OCI-LY3 (cell line): ENCODE data around the gene TMEM267.
A peak's percentile ranks its signal among the peaks of the same experiment; 100 is the strongest.

Source experiments
- H2AFZ ChIP-seq: fragments of 200-600, 300-600 bp; shearing (Covaris generic); 2 replicates; pipeline ENCODE4 v1.6.0; 2014; ENCODE audit warnings: antibody characterized with exemption, low read depth, low read length
- H3K27ac ChIP-seq: fragments of 200-600, 300-600 bp; sonication (generic); 2 replicates; pipeline ENCODE4 v1.5.1; 2014; ENCODE audit warnings: mild to moderate bottlenecking, low read length, moderate library complexity, mixed read lengths
- H3K27me3 ChIP-seq: fragments of 200-600, 300-600 bp; sonication (generic); 2 replicates; pipeline ENCODE4 v1.6.1; 2014; ENCODE audit warnings: low read depth, low read length, mixed read lengths
- H3K36me3 ChIP-seq: fragments of 200-600, 300-600 bp; sonication (generic); replicated peaks from 2 replicates; pipeline ENCODE3; 2014; ENCODE audit warnings: low read depth, low read length, mixed read lengths
- H3K4me1 ChIP-seq: fragments of 300-600, 200-600 bp; sonication (generic); 2 replicates; pipeline ENCODE4 v1.6.1; 2014; ENCODE audit warnings: low read length, mixed read lengths
- H3K4me2 ChIP-seq: fragments of 200-600, 300-600 bp; sonication (generic); 2 replicates; pipeline ENCODE4 v1.6.1; 2014; ENCODE audit warnings: low read length, mixed read lengths
- H3K4me3 ChIP-seq: fragments of 300-600, 200-600 bp; sonication (generic); 2 replicates; pipeline ENCODE4 v1.5.1; 2014; ENCODE audit warnings: antibody characterized with exemption, mild to moderate bottlenecking, low read length, moderate library complexity
- H3K79me2 ChIP-seq: fragments of 300-600, 200-600 bp; shearing (Covaris generic); 2 replicates; pipeline ENCODE4 v1.6.1; 2014; ENCODE audit warnings: mild to moderate bottlenecking, low read length, mixed read lengths
- H3K9ac ChIP-seq: fragments of 300-600, 200-600 bp; shearing (Covaris generic); 2 replicates; pipeline ENCODE4 v1.6.0; 2014; ENCODE audit warnings: mild to moderate bottlenecking, low read length, moderate library complexity
- H3K9me3 ChIP-seq: fragments of 200-600, 300-600 bp; shearing (Covaris generic); 2 replicates; pipeline ENCODE4 v1.6.1; 2014; ENCODE audit warnings: low read length, mixed read lengths; ENCODE audit not compliant: insufficient read depth
- H4K20me1 ChIP-seq: fragments of 200-600, 300-600 bp; sonication (generic); 2 replicates; pipeline ENCODE4 v1.6.1; 2016; ENCODE audit warnings: low read length, mixed read lengths; ENCODE audit not compliant: insufficient read depth
- CTCF ChIP-seq: fragments of 200-600, 300-600 bp; sonication (generic); IDR thresholded peaks from 2 replicates; pipeline ENCODE4 v1.5.1; 2014; ENCODE audit warnings: antibody characterized with exemption, low read length, low read depth
- EZH2phosphoT487 ChIP-seq: fragments of 200-600 bp; shearing (Covaris generic); IDR thresholded peaks from 2 replicates; pipeline ENCODE4 v1.6.1; 2018; ENCODE audit warnings: antibody characterized with exemption, mixed run types, low read depth

Gene TMEM267

GRCh38 chr5:43485406-43485805 lies 1.7 kb upstream of the TMEM267 start:
- H3K4me2 ChIP-seq, result no peak overlapping the region
- H3K27ac ChIP-seq, result no peak overlapping the region
- no peak overlapping the region for H3K9ac ChIP-seq

GRCh38 chr5:43484106-43484849 lies 613 bp upstream of the TMEM267 start:
- no peaks in the 10 kb centered on the region for H3K27me3 ChIP-seq
- H2AFZ ChIP-seq, result peak overlapping the region; percentile 90
- peak overlapping the region; percentile 83 for H3K9ac ChIP-seq
- peak overlapping the region; percentile 97 for H3K4me3 ChIP-seq
- peak overlapping the region; percentile 82 for H3K27ac ChIP-seq
- no peaks in the 10 kb centered on the region for H4K20me1 ChIP-seq
- peaks cover 13% of the 10 kb centered on the region for H3K4me1 ChIP-seq
- peak overlapping the region; percentile 95 for H3K4me2 ChIP-seq
- H3K36me3 ChIP-seq, result peaks cover 4% of the 10 kb centered on the region
- no peaks in the 10 kb centered on the region for H3K9me3 ChIP-seq
- TF ChIP-seq CTCF (peak; percentile 57), EZH2phosphoT487 (no peak)
- H3K79me2 ChIP-seq, result peaks cover 22% of the 10 kb centered on the region

More at GRCh38 chr5:43485406-43485805, 1.7 kb upstream of the TMEM267 start:
- Histone ChIP-seq H4K20me1 (no peaks in the 10 kb centered on the region), H3K36me3 (peaks cover 5% of the 10 kb centered on the region), H3K79me2 (peaks cover 22% of the 10 kb centered on the region), H3K4me1 (peaks cover 13% of the 10 kb centered on the region), H3K4me3 (no peak overlapping the region), H3K9me3 (no peaks in the 10 kb centered on the region), H3K27me3 (no peaks in the 10 kb centered on the region), H2AFZ (no peak overlapping the region)
- no peak for TF ChIP-seq CTCF
- TF ChIP-seq EZH2phosphoT487, result no peak

- Histone ChIP-seq H3K4me1 (peaks cover 13% of the 10 kb centered on the region), H2AFZ (peak overlapping the region; percentile 90; the same call in 1 of the 2 replicates), H3K4me2 (peak overlapping the region; percentile 95), H3K79me2 (peaks cover 22% of the 10 kb centered on the region), H3K27ac (peak overlapping the region; percentile 82), H3K9me3 (no peaks in the 10 kb centered on the region), H3K4me3 (peak overlapping the region; percentile 97), H3K27me3 (no peaks in the 10 kb centered on the region), H3K9ac (peak overlapping the region; percentile 83), H4K20me1 (no peaks in the 10 kb centered on the region), H3K36me3 (no peaks in the 10 kb centered on the region)
- no peak for TF ChIP-seq EZH2phosphoT487
- TF ChIP-seq CTCF, result no peak
These were observed 971 bp downstream of the TMEM267 start for GRCh38 chr5:43482490-43483297.

GRCh38 chr5:43469671-43470391 lies 13.8 kb downstream of the TMEM267 start:
- Histone ChIP-seq H3K27me3 (no peaks in the 10 kb centered on the region), H3K4me2 (no peak overlapping the region), H2AFZ (no peak overlapping the region), H3K4me3 (no peak overlapping the region), H3K36me3 (peaks cover 8% of the 10 kb centered on the region), H3K4me1 (no peaks in the 10 kb centered on the region), H3K79me2 (no peaks in the 10 kb centered on the region), H4K20me1 (no peaks in the 10 kb centered on the region), H3K27ac (no peak overlapping the region), H3K9ac (no peak overlapping the region), H3K9me3 (no peaks in the 10 kb centered on the region; the same call in 1 of the 2 replicates)
- no peak for TF ChIP-seq CTCF
- TF ChIP-seq EZH2phosphoT487, result no peak
